Spleen (tissue), 11 donors: ENCODE measurements around the gene LPP. TPM values are rescaled to one million over a fixed set of nuclear protein-coding genes. Genes with fewer than 3 reads are reported as not detected.

Experiments used
- DNase-seq: peaks from one replicate; pipeline ENCODE4 v3.0.0-alpha.2; 2020
- H3K27ac ChIP-seq, 8 donors: fragments of 200-600 bp; sonication (generic) in 7 of 8; 1 replicate in 4 of 8; 2 replicates in 4 of 8; pipeline versions ENCODE4 v1.5.0 to v1.8.0; 2016 to 2021; ENCODE audit warnings: inconsistent platforms in 4 of 8, mild to moderate bottlenecking in 4 of 8, moderate library complexity in 1 of 8
- H3K27me3 ChIP-seq, 7 donors: fragments of 200-600 bp; sonication (generic) in 6 of 7; replicated peaks in 1 of 7; 1 replicate in 4 of 7; 2 replicates in 3 of 7; pipeline versions ENCODE4 v1.5.0 to v1.8.0; 2016 to 2021; ENCODE audit warnings: inconsistent platforms in 3 of 7, mild to moderate bottlenecking in 1 of 7
- H3K36me3 ChIP-seq, 6 donors: fragments of 200-600 bp; sonication (generic) in 5 of 6; 1 replicate in 4 of 6; 2 replicates in 2 of 6; pipeline versions ENCODE4 v1.5.0 to v1.8.0; 2016 to 2021; ENCODE audit warnings: inconsistent platforms in 2 of 6
- H3K4me1 ChIP-seq, 6 donors: fragments of 200-600 bp; sonication (generic) in 5 of 6; 1 replicate in 3 of 6; 2 replicates in 3 of 6; pipeline versions ENCODE4 v1.5.0 to v1.8.0; 2016 to 2021; ENCODE audit warnings: inconsistent platforms in 3 of 6
- H3K4me3 ChIP-seq, 8 donors: fragments of 200-600 bp; sonication (generic) in 7 of 8; 1 replicate in 4 of 8; 2 replicates in 4 of 8; pipeline versions ENCODE4 v1.5.0 to v1.8.0; 2016 to 2021; ENCODE audit warnings: inconsistent platforms in 4 of 8, mild to moderate bottlenecking in 4 of 8, moderate library complexity in 2 of 8
- H3K9me3 ChIP-seq, 8 donors: fragments of 200-600 bp; sonication (generic) in 7 of 8; 1 replicate in 4 of 8; 2 replicates in 4 of 8; pipeline versions ENCODE4 v1.5.0 to v1.8.0; 2016 to 2021; ENCODE audit warnings: inconsistent platforms in 4 of 8
- CTCF ChIP-seq, 11 experiments: fragments of 200-600 bp in 7 of 11; fragments of 450-650 bp in 4 of 11; sonication (generic) in 4 of 11; IDR thresholded peaks in 8 of 11; conservative IDR thresholded peaks in 3 of 11; 1 replicate in 7 of 11; 2 replicates in 4 of 11; pipeline versions ENCODE4 v1.4.0 to v1.8.0; 2016 to 2021; ENCODE audit warnings: antibody characterized with exemption in 11 of 11, inconsistent platforms in 4 of 11, mild to moderate bottlenecking in 1 of 11
- POLR2A ChIP-seq, 3 donors: fragments of 450-650 bp; IDR thresholded peaks; one replicate each; pipeline ENCODE4 v1.5.1; 2017; ENCODE audit warnings: antibody characterized with exemption in 3 of 3, mild to moderate bottlenecking in 1 of 3
- POLR2AphosphoS5 ChIP-seq, 3 donors: sonication (generic); formaldehyde crosslinking; IDR thresholded peaks; one replicate each; pipeline ENCODE4 v1.5.1; 2017; ENCODE audit warnings: antibody characterized with exemption in 3 of 3
- WGBS, 5 donors: extraction: QIAGEN DNeasy Blood & Tissue Kit in 3 of 5; methylation state at CpG; one replicate each; pipeline versions ENCODE4 v1.1.5 to v1.1.7; 2013 to 2018; 5-methylcytosine and 5-hydroxymethylcytosine counted together
- intact Hi-C: fragments of 100-400 bp; cut with DNase I; formaldehyde crosslinking; loops from one replicate; pipeline ENCODE4 v1.15.0; 2023; ENCODE audit warnings: low total_unique reads
- polyA plus RNA-seq, 3 donors: library from polyadenylated mRNA; stranded (reverse); fragments of 200-250 nt; gene quantifications; one replicate each; pipeline ENCODE4 v1.2.1, GENCODE V29; 2013
- total RNA-seq, 7 donors: library from RNA; depleted of rRNA in 3 of 7; stranded (reverse); fragments of >200 nt in 3 of 7; fragmentation: NEBNext Ultra II Directional in 4 of 7; extraction: Animal tissue kit (Norgen Biotek cat#: 25700) in 4 of 7; gene quantifications; one replicate each; pipeline versions ENCODE4 v1.1.0 to v1.2.1, GENCODE V29; 2016 to 2021
- donor health status: healthy with polysubstance abuse.
- donor health status: DM: no; HTN: no; CAD: no; lungs with moderate emphysema.
- donor health status: DM: no; HTN: no; CAD: no.
- donor health status: Bipolar disorder and iron deficiency.
- donor health status: healthy.
- donor health status: DM: no; HTN: no; CAD: no.
- donor health status: DM: yes; HTN: yes; CAD: no.

LPP gene
- total and polyA plus RNA-seq, 10 donors, result 2.4 to 270 (median 156) TPM

GRCh38 chr3:188860147-188860546 is 706.2 kb downstream of the LPP start:
- no peak for DNase-seq
- 87 to 96% (median 95%) methylated on average over 3 of the region's 3 CpGs for WGBS, 5 donors
- Histone ChIP-seq H3K4me1 (no peaks in the 10 kb centered on the region), H3K36me3 (no peaks in the 10 kb centered on the region), H3K4me3 (no peak overlapping the region), H3K27me3 (no peaks in the 10 kb centered on the region), H3K27ac (no peak overlapping the region), H3K9me3 (no peaks in the 10 kb centered on the region)
- TF ChIP-seq CTCF (IDR thresholded peaks at IDR 0.05 in 8 of 11, conservative IDR thresholded peaks at IDR 0.05 in 3 of 11) (no peak), POLR2A (IDR thresholded peaks at IDR 0.05) (no peak), POLR2AphosphoS5 (IDR thresholded peaks at IDR 0.05) (no peak)
- intact Hi-C loops, result no loop called here

GRCh38 chr3:188861842-188862744 is 708.1 kb downstream of the LPP start:
- H3K36me3 ChIP-seq, result peaks cover 0 to 15% (median 11%) of the 10 kb centered on the region in 6 donors
- H3K4me1 ChIP-seq, result no peaks in the 10 kb centered on the region
- 83 to 89% (median 85%) methylated on average over 5 of the region's 5 CpGs for WGBS, 5 donors
- H3K4me3 ChIP-seq, result no peak overlapping the region
- intact Hi-C loops, result no loop called here
- no peaks in the 10 kb centered on the region for H3K27me3 ChIP-seq
- no peak overlapping the region for H3K27ac ChIP-seq
- no peak for DNase-seq
- no peak for TF ChIP-seq POLR2AphosphoS5 (IDR thresholded peaks at IDR 0.05)
- TF ChIP-seq POLR2A (IDR thresholded peaks at IDR 0.05), result no peak
- no peak for TF ChIP-seq CTCF (IDR thresholded peaks at IDR 0.05 in 8 of 11, conservative IDR thresholded peaks at IDR 0.05 in 3 of 11)
- no peaks in the 10 kb centered on the region for H3K9me3 ChIP-seq

GRCh38 chr3:188863999-188864406 is 710.0 kb downstream of the LPP start:
- intact Hi-C loops, result no loop called here

More at GRCh38 chr3:188863999-188864406, 710.0 kb downstream of the LPP start:
- H3K36me3 ChIP-seq, result peaks cover 0 to 22% (median 11%) of the 10 kb centered on the region in 6 donors
- H3K4me3 ChIP-seq, result no peak overlapping the region
- no peaks in the 10 kb centered on the region for H3K27me3 ChIP-seq
- DNase-seq, result no peak
- WGBS, 5 donors, result 50 to 89% (median 74%) methylated on average over 3 of the region's 3 CpGs
- TF ChIP-seq POLR2AphosphoS5 (IDR thresholded peaks at IDR 0.05) (no peak), POLR2A (IDR thresholded peaks at IDR 0.05) (no peak), CTCF (IDR thresholded peaks at IDR 0.05 in 8 of 11, conservative IDR thresholded peaks at IDR 0.05 in 3 of 11) (no peak)
- H3K27ac ChIP-seq, result no peak overlapping the region
- H3K4me1 ChIP-seq, result no peaks in the 10 kb centered on the region
- H3K9me3 ChIP-seq, result no peaks in the 10 kb centered on the region
